Adipose tissue (tissue), 3 donors: ENCODE data around the gene TEX22. TPM values are rescaled to one million over a fixed set of nuclear protein-coding genes. Genes with fewer than 3 reads are reported as not detected.
"Not testable (repeated sequence)": the region's sequence is repeated elsewhere in the genome, so short reads cannot be mapped to it uniquely, and the experiment has no call there.

Source experiments
- H3K27ac ChIP-seq: one replicate; pipeline ENCODE4 v1.5.1; 2013; ENCODE audit warnings: low read depth, low read length
- WGBS, 3 donors: extraction: QIAGEN DNeasy Blood & Tissue Kit; methylation state at CpG; one replicate each; pipeline ENCODE4 v1.1.7; 2013; 5-methylcytosine and 5-hydroxymethylcytosine counted together
- polyA plus RNA-seq, 3 donors: library from polyadenylated mRNA; stranded (reverse); fragments of 200-250 nt; gene quantifications; one replicate each; pipeline ENCODE4 v1.2.3, GENCODE V29; 2013
- donor health status: healthy with polysubstance abuse.
- donor health status: Bipolar disorder and iron deficiency.
- donor health status: healthy.

The TEX22 gene
- under 1 TPM in 2 of 3 donors, not detected in 1; 0.13 to 0.18 TPM for polyA plus RNA-seq

- WGBS, 3 donors: 1% methylated on average over 56 to 77 of the region's 77 CpGs
- H3K27ac ChIP-seq: no peak within 1 kb of the TSS
Measured at GRCh38 chr14:105398044-105398725, at the start of gene TEX22. Gene TEX22, plus strand, starts transcription at chr14:105398538. Its CDS starts 803 bp downstream, at chr14:105399341.

- WGBS, 3 donors: 88 to 92% (median 91%) methylated on average over 19 of the region's 19 CpGs
Measured at GRCh38 chr14:105348945-105349699, 49.2 kb upstream of the TEX22 start.

GRCh38 chr14:105349992-105350391, 48.3 kb upstream of the TEX22 start:
- H3K27ac ChIP-seq: no peak overlapping the region
- 82 to 93% (median 90%) methylated on average over 10 to 11 of the region's 11 CpGs for WGBS, 3 donors

More at GRCh38 chr14:105348945-105349699, 49.2 kb upstream of the TEX22 start:
- H3K27ac ChIP-seq: no peak overlapping the region

- WGBS, 3 donors: 92 to 93% (median 92%) methylated on average over 36 to 37 of the region's 37 CpGs
- no peak overlapping the region for H3K27ac ChIP-seq
Measured at GRCh38 chr14:105350450-105351244, 47.7 kb upstream of the TEX22 start.

GRCh38 chr14:105351410-105351809, 46.9 kb upstream of the TEX22 start:
- WGBS, 3 donors: 93 to 96% (median 93%) methylated on average over 3 of the region's 3 CpGs
- no peak overlapping the region for H3K27ac ChIP-seq

GRCh38 chr14:105351920-105352851, 46.2 kb upstream of the TEX22 start:
- WGBS, 3 donors: 30 to 66% (median 65%) methylated on average over 16 to 26 of the region's 26 CpGs
- H3K27ac ChIP-seq: no peak overlapping the region

- no peak overlapping the region for H3K27ac ChIP-seq
- 88 to 91% (median 89%) methylated on average over 10 of the region's 10 CpGs for WGBS, 3 donors
Measured at GRCh38 chr14:105353136-105353535, 45.2 kb upstream of the TEX22 start.

GRCh38 chr14:105354541-105354940, 43.8 kb upstream of the TEX22 start:
- no peak overlapping the region for H3K27ac ChIP-seq
- 95 to 98% (median 97%) methylated on average over 20 of the region's 20 CpGs for WGBS, 3 donors

GRCh38 chr14:105355049-105355575, 43.2 kb upstream of the TEX22 start:
- no peak overlapping the region for H3K27ac ChIP-seq
- WGBS, 3 donors: 92 to 94% (median 93%) methylated on average over 26 to 27 of the region's 27 CpGs

- 93 to 96% (median 94%) methylated on average over 19 to 22 of the region's 22 CpGs for WGBS, 3 donors
- H3K27ac ChIP-seq: no peak overlapping the region
Measured at GRCh38 chr14:105355850-105356604, 42.3 kb upstream of the TEX22 start.

- 77 to 87% (median 85%) methylated on average over 9 of the region's 9 CpGs for WGBS, 3 donors
- H3K27ac ChIP-seq: no peak overlapping the region
Measured at GRCh38 chr14:105356927-105357326, 41.4 kb upstream of the TEX22 start.

GRCh38 chr14:105357626-105358025, 40.7 kb upstream of the TEX22 start:
- no peak overlapping the region for H3K27ac ChIP-seq
- WGBS, 3 donors: 97% methylated on average over 17 of the region's 17 CpGs

- H3K27ac ChIP-seq: no peak overlapping the region
- 92 to 96% (median 96%) methylated on average over 25 of the region's 25 CpGs for WGBS, 3 donors
Measured at GRCh38 chr14:105358140-105358846, 40.0 kb upstream of the TEX22 start.

- no peak overlapping the region for H3K27ac ChIP-seq
- 95 to 96% (median 95%) methylated on average over 16 of the region's 16 CpGs for WGBS, 3 donors
Measured at GRCh38 chr14:105358943-105359342, 39.4 kb upstream of the TEX22 start.

GRCh38 chr14:105361412-105361811, 36.9 kb upstream of the TEX22 start:
- H3K27ac ChIP-seq: not testable (repeated sequence)
- WGBS, 3 donors: 96 to 98% (median 96%) methylated on average over 9 to 10 of the region's 10 CpGs
